Measurements from ENCODE around the gene KIF25.

DNA sequence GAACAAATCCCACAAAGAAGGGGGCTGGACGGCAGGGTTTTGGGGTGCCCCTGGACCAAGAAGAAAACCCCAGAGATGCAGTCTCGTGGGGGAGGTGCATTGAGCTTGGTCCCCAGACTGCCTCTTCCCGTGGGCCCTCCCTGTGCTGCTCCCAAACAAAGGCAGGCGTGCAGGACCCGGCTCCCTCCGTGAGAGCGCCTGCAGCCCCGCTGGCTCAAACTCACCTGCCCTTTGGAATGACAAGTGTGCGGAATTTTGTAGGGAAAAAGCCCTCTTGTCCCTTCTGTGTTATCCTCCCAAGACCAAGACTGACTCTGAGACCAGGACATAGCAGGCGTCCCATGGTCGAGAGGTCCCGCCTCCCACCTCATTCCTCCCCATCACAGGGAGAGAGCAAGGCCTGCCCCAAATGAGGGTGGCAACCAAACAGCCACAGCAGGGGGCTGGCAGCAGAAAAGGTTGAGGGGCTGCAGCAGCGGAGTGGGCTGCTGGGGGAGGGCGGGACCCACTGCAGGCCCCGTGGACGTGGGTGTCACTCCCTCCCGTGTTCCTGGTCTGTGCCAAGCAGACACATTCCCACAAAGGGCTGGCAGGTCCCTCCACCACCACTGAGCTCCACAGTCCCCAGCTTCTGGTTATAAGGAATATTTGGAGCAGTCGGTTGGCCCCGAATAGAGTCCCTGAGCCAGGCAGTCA is 87.1 kb downstream of the KIF25 start:
- TF ChIP-seq, protein P1, sequence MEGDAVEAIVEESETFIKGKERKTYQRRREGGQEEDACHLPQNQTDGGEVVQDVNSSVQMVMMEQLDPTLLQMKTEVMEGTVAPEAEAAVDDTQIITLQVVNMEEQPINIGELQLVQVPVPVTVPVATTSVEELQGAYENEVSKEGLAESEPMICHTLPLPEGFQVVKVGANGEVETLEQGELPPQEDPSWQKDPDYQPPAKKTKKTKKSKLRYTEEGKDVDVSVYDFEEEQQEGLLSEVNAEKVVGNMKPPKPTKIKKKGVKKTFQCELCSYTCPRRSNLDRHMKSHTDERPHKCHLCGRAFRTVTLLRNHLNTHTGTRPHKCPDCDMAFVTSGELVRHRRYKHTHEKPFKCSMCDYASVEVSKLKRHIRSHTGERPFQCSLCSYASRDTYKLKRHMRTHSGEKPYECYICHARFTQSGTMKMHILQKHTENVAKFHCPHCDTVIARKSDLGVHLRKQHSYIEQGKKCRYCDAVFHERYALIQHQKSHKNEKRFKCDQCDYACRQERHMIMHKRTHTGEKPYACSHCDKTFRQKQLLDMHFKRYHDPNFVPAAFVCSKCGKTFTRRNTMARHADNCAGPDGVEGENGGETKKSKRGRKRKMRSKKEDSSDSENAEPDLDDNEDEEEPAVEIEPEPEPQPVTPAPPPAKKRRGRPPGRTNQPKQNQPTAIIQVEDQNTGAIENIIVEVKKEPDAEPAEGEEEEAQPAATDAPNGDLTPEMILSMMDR (IDR thresholded peaks at IDR 0.05; ENCODE audit: low read depth, low read length, missing input control), result no peak
- TF ChIP-seq FOXA1 (IDR thresholded peaks at IDR 0.05) (no peak), SP1 (IDR thresholded peaks at IDR 0.05) (no peak), GABPA (IDR thresholded peaks at IDR 0.05 in 1 of 2, conservative IDR thresholded peaks at IDR 0.05 in 1 of 2) (no peak), YY1 (IDR thresholded peaks at IDR 0.05) (no peak), TAF1 (conservative IDR thresholded peaks at IDR 0.05) (no peak)
- TF ChIP-seq, protein P2, sequence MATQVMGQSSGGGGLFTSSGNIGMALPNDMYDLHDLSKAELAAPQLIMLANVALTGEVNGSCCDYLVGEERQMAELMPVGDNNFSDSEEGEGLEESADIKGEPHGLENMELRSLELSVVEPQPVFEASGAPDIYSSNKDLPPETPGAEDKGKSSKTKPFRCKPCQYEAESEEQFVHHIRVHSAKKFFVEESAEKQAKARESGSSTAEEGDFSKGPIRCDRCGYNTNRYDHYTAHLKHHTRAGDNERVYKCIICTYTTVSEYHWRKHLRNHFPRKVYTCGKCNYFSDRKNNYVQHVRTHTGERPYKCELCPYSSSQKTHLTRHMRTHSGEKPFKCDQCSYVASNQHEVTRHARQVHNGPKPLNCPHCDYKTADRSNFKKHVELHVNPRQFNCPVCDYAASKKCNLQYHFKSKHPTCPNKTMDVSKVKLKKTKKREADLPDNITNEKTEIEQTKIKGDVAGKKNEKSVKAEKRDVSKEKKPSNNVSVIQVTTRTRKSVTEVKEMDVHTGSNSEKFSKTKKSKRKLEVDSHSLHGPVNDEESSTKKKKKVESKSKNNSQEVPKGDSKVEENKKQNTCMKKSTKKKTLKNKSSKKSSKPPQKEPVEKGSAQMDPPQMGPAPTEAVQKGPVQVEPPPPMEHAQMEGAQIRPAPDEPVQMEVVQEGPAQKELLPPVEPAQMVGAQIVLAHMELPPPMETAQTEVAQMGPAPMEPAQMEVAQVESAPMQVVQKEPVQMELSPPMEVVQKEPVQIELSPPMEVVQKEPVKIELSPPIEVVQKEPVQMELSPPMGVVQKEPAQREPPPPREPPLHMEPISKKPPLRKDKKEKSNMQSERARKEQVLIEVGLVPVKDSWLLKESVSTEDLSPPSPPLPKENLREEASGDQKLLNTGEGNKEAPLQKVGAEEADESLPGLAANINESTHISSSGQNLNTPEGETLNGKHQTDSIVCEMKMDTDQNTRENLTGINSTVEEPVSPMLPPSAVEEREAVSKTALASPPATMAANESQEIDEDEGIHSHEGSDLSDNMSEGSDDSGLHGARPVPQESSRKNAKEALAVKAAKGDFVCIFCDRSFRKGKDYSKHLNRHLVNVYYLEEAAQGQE (IDR thresholded peaks at IDR 0.05), result no peak
- TF ChIP-seq, protein P3, sequence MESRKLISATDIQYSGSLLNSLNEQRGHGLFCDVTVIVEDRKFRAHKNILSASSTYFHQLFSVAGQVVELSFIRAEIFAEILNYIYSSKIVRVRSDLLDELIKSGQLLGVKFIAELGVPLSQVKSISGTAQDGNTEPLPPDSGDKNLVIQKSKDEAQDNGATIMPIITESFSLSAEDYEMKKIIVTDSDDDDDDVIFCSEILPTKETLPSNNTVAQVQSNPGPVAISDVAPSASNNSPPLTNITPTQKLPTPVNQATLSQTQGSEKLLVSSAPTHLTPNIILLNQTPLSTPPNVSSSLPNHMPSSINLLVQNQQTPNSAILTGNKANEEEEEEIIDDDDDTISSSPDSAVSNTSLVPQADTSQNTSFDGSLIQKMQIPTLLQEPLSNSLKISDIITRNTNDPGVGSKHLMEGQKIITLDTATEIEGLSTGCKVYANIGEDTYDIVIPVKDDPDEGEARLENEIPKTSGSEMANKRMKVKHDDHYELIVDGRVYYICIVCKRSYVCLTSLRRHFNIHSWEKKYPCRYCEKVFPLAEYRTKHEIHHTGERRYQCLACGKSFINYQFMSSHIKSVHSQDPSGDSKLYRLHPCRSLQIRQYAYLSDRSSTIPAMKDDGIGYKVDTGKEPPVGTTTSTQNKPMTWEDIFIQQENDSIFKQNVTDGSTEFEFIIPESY (IDR thresholded peaks at IDR 0.05), result no peak
